ENCODE data around the gene BCL10. TPM values are rescaled to one million over a fixed set of nuclear protein-coding genes. Genes with fewer than 3 reads are reported as not detected.

The BCL10 gene
- total RNA-seq, 1 donor from 2014 or later: 12.3 TPM

- Histone ChIP-seq H3K27me3 (no peaks in the 10 kb centered on the region), H3K4me3 (no peak overlapping the region), H3K4me1 (peaks cover 4% of the 10 kb centered on the region), H3K9me3 (no peaks in the 10 kb centered on the region), H3K36me3 (no peaks in the 10 kb centered on the region), H3K27ac (no peak overlapping the region)
- intact Hi-C loops (cut with DNase I): no loop called here
- DNase-seq (ENCODE audit: extremely low spot score in 2 of 2): no peak
- TF ChIP-seq POLR2AphosphoS5 (IDR thresholded peaks at IDR 0.05; ENCODE audit: insufficient read depth in 1 of 2, low read depth in 1 of 2): no peak
- no peak for TF ChIP-seq POLR2A (IDR thresholded peaks at IDR 0.05)
- no peak for TF ChIP-seq CTCF (IDR thresholded peaks at IDR 0.05)
These were observed 27.2 kb upstream of the BCL10 start for GRCh38 chr1:85303440-85304162.

GRCh38 chr1:85300140-85300539 lies 23.7 kb upstream of the BCL10 start:
- H3K36me3 ChIP-seq: no peaks in the 10 kb centered on the region
- intact Hi-C loops (cut with DNase I): no loop called here
- no peaks in the 10 kb centered on the region for H3K27me3 ChIP-seq
- H3K4me1 ChIP-seq: peaks cover 23% of the 10 kb centered on the region
- no peak overlapping the region for H3K27ac ChIP-seq
- no peaks in the 10 kb centered on the region for H3K9me3 ChIP-seq
- TF ChIP-seq POLR2AphosphoS5 (IDR thresholded peaks at IDR 0.05; ENCODE audit: insufficient read depth in 1 of 2, low read depth in 1 of 2) (no peak), CTCF (IDR thresholded peaks at IDR 0.05) (no peak), POLR2A (IDR thresholded peaks at IDR 0.05) (no peak)
- H3K4me3 ChIP-seq: no peak overlapping the region
- DNase-seq (ENCODE audit: extremely low spot score in 2 of 2): no peak

- Histone ChIP-seq H3K27ac (peak overlapping the region; percentile 75), H3K4me1 (peaks cover 23% of the 10 kb centered on the region), H3K36me3 (no peaks in the 10 kb centered on the region), H3K27me3 (no peaks in the 10 kb centered on the region), H3K9me3 (no peaks in the 10 kb centered on the region), H3K4me3 (peak overlapping the region in 1 of 2 donors; percentile 16)
- intact Hi-C loops (cut with DNase I): no loop called here
- DNase-seq (ENCODE audit: extremely low spot score in 2 of 2): peak in 1 of 2 donors; percentile 83
- TF ChIP-seq POLR2A (IDR thresholded peaks at IDR 0.05) (no peak), CTCF (IDR thresholded peaks at IDR 0.05) (no peak), POLR2AphosphoS5 (IDR thresholded peaks at IDR 0.05; ENCODE audit: insufficient read depth in 1 of 2, low read depth in 1 of 2) (peak in 1 of 2 donors; percentile 98)
These were observed 21.6 kb upstream of the BCL10 start for GRCh38 chr1:85297855-85298629.

GRCh38 chr1:85297538-85297854 lies 21.1 kb upstream of the BCL10 start:
- Histone ChIP-seq H3K27me3 (no peaks in the 10 kb centered on the region), H3K9me3 (no peaks in the 10 kb centered on the region), H3K4me1 (peaks cover 23% of the 10 kb centered on the region), H3K4me3 (peak overlapping the region in 1 of 2 donors; percentile 16), H3K36me3 (no peaks in the 10 kb centered on the region), H3K27ac (peak overlapping the region; percentile 75)
- DNase-seq (ENCODE audit: extremely low spot score in 2 of 2): peak in 1 of 2 donors; percentile 85
- intact Hi-C loops (cut with DNase I): no loop called here
- TF ChIP-seq POLR2A (IDR thresholded peaks at IDR 0.05) (no peak), POLR2AphosphoS5 (IDR thresholded peaks at IDR 0.05; ENCODE audit: insufficient read depth in 1 of 2, low read depth in 1 of 2) (no peak), CTCF (IDR thresholded peaks at IDR 0.05) (no peak)

GRCh38 chr1:85296980-85297379 lies 20.5 kb upstream of the BCL10 start:
- no peak for TF ChIP-seq POLR2A (IDR thresholded peaks at IDR 0.05)
- no peak for TF ChIP-seq CTCF (IDR thresholded peaks at IDR 0.05)
- TF ChIP-seq POLR2AphosphoS5 (IDR thresholded peaks at IDR 0.05; ENCODE audit: insufficient read depth in 1 of 2, low read depth in 1 of 2): no peak
- Histone ChIP-seq H3K4me3 (no peak overlapping the region), H3K27me3 (no peaks in the 10 kb centered on the region), H3K9me3 (no peaks in the 10 kb centered on the region), H3K4me1 (peaks cover 23% of the 10 kb centered on the region), H3K36me3 (no peaks in the 10 kb centered on the region), H3K27ac (peak overlapping the region; percentile 75)
- intact Hi-C loops (cut with DNase I): no loop called here
- no peak for DNase-seq (ENCODE audit: extremely low spot score in 2 of 2)
